ENCODE data around the gene ISL1. TPM values are rescaled to one million over a fixed set of nuclear protein-coding genes. Genes with fewer than 3 reads are reported as not detected.

The ISL1 gene
- total and polyA plus RNA-seq, 2 of the 8 experiments (the other 6 are each of a cell fraction or from before 2014, with no cell fraction given): 0.05 to 0.19 TPM

DNA sequence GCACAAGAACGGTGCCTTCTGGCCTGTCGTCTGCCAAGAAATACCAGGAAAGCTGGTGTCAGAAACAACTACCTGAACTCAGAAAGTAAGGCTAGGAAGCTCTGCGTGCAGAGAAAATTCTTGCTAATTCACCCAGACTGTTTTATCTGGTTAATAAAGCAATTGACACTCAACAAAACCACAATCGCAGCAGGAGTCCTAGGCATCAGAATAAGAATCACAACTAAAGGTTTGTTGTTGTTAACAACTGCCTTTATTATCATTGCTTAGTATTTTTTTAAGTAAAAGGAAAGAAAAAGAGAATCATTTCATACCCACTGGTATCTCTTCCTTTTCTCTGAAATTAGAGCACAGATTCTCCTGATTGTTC is 3.9 kb upstream of the ISL1 start:
- no peaks in the 10 kb centered on the region for H3K9me3 ChIP-seq (ENCODE audit: insufficient read depth in 2 of 2, low read depth in 1 of 2, low read length in 1 of 2)
- H2BK12ac ChIP-seq (ENCODE audit: low read depth, low read length): peak overlapping the region; percentile 97
- 3% methylated on average over 4 of the region's 4 CpGs; no CpG with 5 or more reads in 1 of the 2 experiments for WGBS, 2 experiments (ENCODE audit: extremely low coverage in 1 of 2, insufficient coverage in 1 of 2, insufficient read length in 1 of 2, insufficient replicate concordance in 2 of 2, low coverage in 1 of 2, low lambda C conversion rate in 2 of 2, missing lambda C conversion rate in 1 of 2)
- no peak overlapping the region for H2AK5ac ChIP-seq (ENCODE audit: low read depth, low read length)
- no peak overlapping the region for H2BK15ac ChIP-seq (ENCODE audit: low read length)
- peaks cover 24% of the 10 kb centered on the region for H3K23me2 ChIP-seq (ENCODE audit: low read depth, low read length)
- H3K27me3 ChIP-seq (replicated peaks in 1 of 4; ENCODE audit: control insufficient read depth in 3 of 4, extremely low read depth in 1 of 4, insufficient read depth in 3 of 4, low read length in 3 of 4): peaks cover 43 to 95% (median 79%) of the 10 kb centered on the region in 4 experiments
- no peaks in the 10 kb centered on the region for H3K36me3 ChIP-seq (ENCODE audit: control insufficient read depth in 2 of 4, insufficient read depth in 4 of 4, low read length in 3 of 4)
- FAIRE-seq (peak; percentile 13), DNase-seq (ENCODE audit: low read depth in 1 of 2, low spot score in 2 of 2) (no peak)
- H3K4me2 ChIP-seq (ENCODE audit: insufficient read depth in 1 of 2, low read depth in 2 of 2, low read length in 2 of 2): peak overlapping the region; percentile 88 to 98
- H3K14ac ChIP-seq (ENCODE audit: insufficient read length): no peak overlapping the region
- POLR2A ChIA-PET (ENCODE audit: partially characterized antibody): interaction anchor here (1.6 kb wide), 1 partner anchor 15 kb away, joined by 6 read pairs; no protein-coding TSS in a partner anchor
- no peaks in the 10 kb centered on the region for H3K79me1 ChIP-seq (ENCODE audit: low read depth, low read length)
- H4K8ac ChIP-seq (ENCODE audit: extremely low read depth, insufficient read depth, low read length): no peak overlapping the region
- H2BK20ac ChIP-seq (ENCODE audit: low read length): no peak overlapping the region
- no peak overlapping the region for H3K4ac ChIP-seq (replicated peaks; ENCODE audit: insufficient read length, low read depth, low read length)
- no peak overlapping the region for H2AFZ ChIP-seq (ENCODE audit: low read length)
- H3K9ac ChIP-seq (replicated peaks in 1 of 4; ENCODE audit: extremely low read depth in 1 of 4, low read depth in 3 of 4, low read length in 3 of 4): no peak overlapping the region
- H3K4me3 ChIP-seq (ENCODE audit: extremely low read depth in 1 of 4, insufficient read depth in 2 of 4, low read depth in 3 of 4, low read length in 4 of 4): peak overlapping the region; percentile 35 to 62 (median 46); a peak in 6 of 8 replicates
- H3K27ac ChIP-seq (ENCODE audit: low read depth, low read length): no peak overlapping the region
- CTCF ChIA-PET (ENCODE audit: partially characterized antibody): interaction anchor here (0.7 to 11.8 kb wide), 8 partner anchors 9 to 414 kb away, joined by 3 to 113 read pairs (median 6); no protein-coding TSS in a partner anchor
- H4K20me1 ChIP-seq (replicated peaks in 1 of 2; ENCODE audit: control insufficient read depth in 1 of 2, insufficient read depth in 2 of 2, low read length in 2 of 2): peaks cover 0 to 2% of the 10 kb centered on the region in 2 experiments
- no peak overlapping the region for H3K56ac ChIP-seq (replicated peaks; ENCODE audit: insufficient read length, low read depth, low read length)
- H4K91ac ChIP-seq (replicated peaks; ENCODE audit: insufficient read length, low read length): no peak overlapping the region
- no peak overlapping the region for H2BK120ac ChIP-seq (replicated peaks; ENCODE audit: low read depth, low read length)
- peak overlapping the region; percentile 20; the same call in 1 of the 2 replicates for H2BK5ac ChIP-seq (ENCODE audit: low read depth, low read length)
- no peaks in the 10 kb centered on the region for H3K79me2 ChIP-seq (ENCODE audit: control insufficient read depth in 1 of 2, insufficient read depth in 2 of 2, low read length in 2 of 2)
- H3K4me1 ChIP-seq (replicated peaks in 1 of 4; ENCODE audit: control insufficient read depth in 3 of 4, insufficient read depth in 4 of 4, low read length in 3 of 4): peaks cover 14 to 40% (median 21%) of the 10 kb centered on the region in 4 experiments
- no peak overlapping the region for H4K5ac ChIP-seq (ENCODE audit: insufficient read length, low read depth, low read length)
- no peak overlapping the region for H3K23ac ChIP-seq (ENCODE audit: insufficient read length)
- H3K18ac ChIP-seq (ENCODE audit: extremely low read depth, low read length): 0 out of 2 replicates have a peak overlapping the region, but pooled peaks have one; percentile 24
- TF ChIP-seq TEAD4 (IDR thresholded peaks at IDR 0.05; ENCODE audit: low read depth, low read length) (no peak), SP1 (IDR thresholded peaks at IDR 0.05; ENCODE audit: low read depth, low read length) (peak; percentile 51; the same call in 1 of the 2 replicates), ZNF274 (IDR thresholded peaks at IDR 0.05; ENCODE audit: borderline replicate concordance, extremely low read depth, low read length) (no peak)

Data from H1 (cell line).